Fibroblast of skin of right biceps (primary cell): Measurements from ENCODE around the gene RAB8A.

ENCODE experiments used
- DNase-seq: peaks from one replicate; pipeline ENCODE4 v3.0.0-alpha.2; 2013

Gene RAB8A

DNA sequence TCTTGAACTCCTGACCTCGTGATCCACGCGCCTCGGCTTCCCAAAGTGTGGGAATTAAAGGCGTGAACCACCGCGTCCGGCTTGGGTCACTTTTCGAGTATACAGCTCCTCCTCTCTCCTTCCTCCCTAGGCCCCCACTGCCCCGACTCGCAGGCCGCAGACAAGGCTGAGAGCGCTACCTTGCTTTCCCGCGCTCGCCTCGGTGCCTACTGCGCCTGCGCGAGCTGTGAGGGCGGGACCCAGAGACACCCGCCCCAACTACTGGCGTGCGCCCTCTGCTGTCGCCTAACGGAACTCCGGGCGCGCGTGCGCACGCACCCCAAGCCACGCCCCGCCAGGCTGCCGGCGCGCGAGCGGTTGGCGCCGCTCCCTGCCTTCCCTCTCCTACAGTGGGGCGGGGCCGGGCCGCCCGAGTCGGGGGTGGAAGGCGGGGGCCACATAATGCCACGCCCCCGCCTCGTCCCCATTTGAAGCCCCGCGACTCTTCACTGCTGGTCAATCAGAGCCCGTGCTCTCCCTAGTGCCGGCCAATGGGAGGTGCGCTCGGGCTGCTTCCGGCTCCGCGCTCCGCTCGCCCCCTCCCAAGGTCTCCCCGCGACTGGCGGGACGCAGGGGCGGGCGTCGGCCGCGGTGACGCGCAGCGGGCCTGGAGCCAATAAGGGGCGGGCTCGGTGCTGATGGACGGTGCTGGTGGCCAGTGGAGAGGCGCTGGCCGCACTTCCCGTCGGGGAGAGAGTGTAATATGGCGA, at the start of gene RAB8A:
RAB8A (plus strand) TSS at position 730 of the 749 bp plus-strand sequence; CDS start at position 743, 13 bp downstream.
- DNase-seq: peak; percentile 100

DNA sequence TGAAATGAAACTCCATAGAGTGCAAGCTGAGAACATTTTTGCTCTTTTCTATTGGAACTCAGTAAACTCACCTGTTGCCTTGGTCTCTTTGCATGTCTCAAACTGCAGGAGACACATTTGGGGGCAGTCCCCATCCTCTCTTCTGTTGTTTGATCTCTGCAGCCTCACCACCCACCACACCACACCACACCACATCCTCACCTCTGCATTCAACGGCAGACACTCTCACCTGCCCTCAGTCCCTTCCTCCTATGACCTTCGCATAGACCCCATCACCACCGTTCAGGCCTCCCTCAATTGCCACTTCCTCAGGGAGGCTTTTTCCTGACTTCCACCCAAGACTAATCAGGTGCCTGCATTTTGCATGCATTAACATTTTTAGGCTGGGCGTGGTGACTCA, 49.7 kb upstream of the RAB8A start:
- no peak for DNase-seq

DNA sequence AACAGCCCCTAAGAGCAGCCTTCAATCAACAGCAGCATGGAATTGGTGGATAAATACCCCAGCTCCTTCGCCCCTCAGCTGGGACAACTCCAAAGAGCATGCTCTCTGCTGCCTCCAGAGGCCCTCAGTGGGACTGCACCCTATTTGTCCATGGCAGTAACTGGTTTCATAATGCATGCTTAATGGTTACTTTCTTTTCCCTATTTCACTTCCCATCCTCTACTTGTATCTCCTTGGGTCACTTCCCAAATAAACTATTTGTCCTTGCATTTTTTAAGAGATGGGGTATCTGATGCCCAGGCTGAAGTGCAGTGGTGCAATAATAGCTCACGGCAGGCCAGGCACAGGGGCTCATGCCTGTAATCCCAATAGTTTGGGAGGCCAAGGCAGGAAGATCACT, 48.9 kb upstream of the RAB8A start:
- no peak for DNase-seq

DNA sequence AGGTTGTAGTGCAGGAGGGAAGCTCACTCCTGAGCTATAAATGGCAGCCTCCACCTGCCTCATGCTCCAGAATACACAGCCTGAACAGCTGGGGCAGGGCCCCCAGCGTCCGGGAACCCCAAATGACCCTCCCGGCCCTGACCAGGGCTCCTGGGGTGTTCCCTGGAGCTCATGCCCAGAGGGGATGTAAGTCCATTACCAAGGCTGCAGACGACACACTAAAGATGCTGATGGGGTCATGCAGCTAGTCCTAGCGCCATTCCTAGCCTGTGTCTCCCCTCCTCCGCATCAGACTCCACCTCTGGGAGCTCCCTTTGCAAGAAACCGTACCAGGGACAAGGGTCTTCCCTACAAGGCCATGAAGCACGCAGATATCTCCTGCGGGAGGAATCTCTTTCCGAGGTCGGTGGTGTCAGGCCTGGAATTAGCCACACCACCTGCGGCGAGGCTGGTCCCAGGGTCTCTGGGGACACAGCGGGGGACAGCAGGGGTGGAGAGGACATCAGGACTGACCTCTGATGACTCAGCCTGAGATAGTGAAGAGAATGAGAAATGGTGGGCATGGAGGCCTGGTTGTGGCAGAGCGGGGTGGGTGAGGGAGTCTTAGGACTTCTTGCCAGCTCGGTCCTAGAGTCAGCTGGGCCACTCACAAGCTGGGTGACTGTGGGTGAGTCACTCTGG, 47.3 kb upstream of the RAB8A start:
- DNase-seq: no peak

DNA sequence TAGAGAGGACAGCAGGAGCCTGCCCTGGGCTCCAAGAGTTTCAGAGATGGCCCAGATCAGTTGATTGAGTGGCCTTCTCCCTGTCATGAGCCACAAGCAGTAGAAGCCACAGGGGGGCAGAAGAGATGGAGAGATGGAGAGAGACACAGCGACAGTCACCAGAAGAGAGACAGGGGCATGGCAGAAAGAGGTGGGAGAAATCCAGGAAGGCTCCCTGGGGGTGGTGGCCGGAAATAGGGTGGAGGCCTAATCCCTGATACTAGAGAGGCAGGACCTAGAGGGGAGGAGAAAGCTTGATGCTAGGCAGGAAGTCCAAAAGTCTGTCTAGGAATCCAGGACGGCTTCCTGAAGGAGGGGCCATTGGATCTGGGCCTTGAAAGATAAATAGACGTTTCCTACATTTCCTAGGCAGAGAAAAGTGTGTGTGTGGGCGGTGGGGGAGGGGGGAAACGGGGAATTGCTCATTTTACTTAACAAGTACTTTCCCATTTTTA, 45.0 kb upstream of the RAB8A start:
- peak; percentile 82 for DNase-seq

DNA sequence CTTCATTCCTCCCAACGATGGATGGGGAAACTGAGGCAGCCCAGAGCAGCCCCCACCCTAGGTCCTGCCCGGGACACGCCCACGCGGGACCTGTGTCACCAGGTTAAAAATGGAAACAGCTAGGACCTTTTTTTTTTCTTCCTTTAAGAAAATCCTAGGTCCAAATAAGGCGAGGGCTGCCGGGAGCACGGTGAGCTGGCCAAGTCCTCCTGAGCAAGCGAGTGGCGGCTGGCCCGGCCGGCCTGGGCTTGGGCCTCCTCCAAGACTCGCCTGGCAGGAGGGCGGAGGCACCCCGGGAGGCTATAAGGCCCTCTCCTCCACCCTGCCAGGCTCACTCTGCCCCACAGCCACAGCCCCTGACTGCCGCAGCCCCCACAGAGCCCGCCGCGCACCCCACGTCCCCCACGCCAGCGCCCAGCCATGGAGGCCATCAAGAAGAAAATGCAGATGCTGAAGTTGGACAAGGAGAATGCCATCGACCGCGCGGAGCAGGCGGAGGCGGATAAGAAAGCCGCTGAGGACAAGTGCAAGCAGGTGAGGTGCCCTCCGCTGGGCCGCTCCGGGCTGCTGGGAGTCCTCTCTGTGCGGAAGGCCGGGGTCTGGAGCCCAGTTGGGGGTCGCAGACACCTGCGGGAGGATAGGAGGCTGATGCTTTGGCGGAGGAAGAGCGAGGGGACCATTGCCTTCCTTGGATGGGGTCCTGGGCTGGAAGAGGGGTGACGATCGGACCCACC, 44.3 kb upstream of the RAB8A start:
- peak; percentile 88 for DNase-seq

DNA sequence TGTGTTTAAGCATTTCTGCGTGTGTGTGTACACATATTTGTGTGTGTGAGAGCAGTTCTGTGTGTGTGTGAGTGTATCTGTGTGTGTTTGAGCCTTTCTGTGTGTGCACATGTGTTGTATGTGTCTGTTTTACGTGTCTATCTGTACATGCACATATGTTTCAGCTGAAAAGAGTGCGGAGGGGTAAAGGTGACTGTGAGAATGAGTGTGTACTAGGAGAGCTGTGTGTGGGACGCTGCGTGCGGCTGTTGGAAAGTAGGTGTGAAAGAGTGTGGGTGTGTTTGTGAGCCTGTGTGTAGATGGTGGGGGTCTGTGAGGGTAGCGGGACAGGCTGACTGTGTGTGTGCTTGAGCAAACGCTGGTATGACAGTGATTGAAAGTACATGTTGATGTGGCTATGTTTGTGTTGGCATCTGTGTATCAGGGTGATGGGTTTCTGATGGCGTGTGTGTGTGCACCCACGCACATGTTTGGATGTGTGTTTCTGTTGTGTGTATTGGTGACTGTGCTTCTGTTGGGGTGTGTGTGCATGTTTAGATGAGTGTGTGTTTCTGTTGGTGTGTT, 42.9 kb upstream of the RAB8A start:
- no peak for DNase-seq

DNA sequence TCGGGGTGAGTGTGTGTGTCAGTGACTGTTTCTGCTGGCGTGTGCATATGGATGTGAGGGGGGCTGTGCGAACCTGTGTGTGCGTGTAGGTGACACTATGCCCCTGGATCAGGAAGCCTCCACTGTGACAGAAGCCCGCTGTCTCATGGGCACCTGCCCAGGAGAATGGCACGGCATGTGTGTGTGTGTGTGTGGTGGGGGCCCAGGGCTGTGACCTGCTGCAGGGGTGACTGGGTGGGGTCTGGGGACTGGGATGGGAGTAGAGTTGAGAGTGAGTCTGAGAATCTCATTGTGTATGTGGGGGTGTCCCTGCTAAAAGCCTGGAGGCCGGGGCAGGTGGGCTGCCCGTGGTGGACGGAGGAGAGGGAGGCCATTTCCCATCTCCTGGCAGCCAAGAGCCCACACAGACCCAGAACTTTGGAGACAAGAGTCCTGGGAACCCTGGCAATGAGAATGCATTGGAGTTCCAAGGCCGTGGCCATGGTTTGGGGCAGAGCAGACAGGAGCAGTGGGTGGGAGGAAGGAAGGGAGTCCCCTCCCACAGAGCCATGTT, 41.8 kb upstream of the RAB8A start:
- no peak for DNase-seq

DNA sequence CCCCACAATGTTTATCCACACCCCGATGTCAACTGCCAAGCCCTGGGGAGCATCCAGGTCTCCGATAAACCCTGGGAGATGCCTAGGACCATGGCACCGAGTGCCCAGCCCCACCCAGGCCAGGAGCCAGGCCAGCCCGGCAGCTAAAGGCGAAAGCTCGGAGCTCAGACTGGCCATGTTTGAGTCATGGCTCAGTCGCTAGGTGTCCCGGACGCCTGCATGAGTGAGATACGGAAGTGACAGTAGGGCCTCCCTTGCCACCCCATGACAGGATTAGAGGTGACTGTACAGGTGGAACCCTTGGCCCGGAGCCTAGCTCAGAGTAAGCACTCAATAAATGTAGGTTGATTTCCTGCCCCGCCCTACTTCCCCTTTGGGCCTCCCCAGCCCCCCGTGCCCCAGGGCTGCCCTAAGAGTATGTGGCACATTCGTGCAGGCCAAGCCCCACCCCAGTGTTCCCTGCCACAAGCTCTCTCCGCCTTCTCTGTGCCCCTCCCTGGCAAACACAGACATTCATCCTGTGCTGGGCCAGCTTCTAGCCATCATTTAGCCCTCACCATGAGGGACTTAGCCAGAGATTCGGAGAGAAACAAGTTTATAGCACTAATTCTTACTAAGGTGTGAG, 41.2 kb upstream of the RAB8A start:
- DNase-seq: no peak

DNA sequence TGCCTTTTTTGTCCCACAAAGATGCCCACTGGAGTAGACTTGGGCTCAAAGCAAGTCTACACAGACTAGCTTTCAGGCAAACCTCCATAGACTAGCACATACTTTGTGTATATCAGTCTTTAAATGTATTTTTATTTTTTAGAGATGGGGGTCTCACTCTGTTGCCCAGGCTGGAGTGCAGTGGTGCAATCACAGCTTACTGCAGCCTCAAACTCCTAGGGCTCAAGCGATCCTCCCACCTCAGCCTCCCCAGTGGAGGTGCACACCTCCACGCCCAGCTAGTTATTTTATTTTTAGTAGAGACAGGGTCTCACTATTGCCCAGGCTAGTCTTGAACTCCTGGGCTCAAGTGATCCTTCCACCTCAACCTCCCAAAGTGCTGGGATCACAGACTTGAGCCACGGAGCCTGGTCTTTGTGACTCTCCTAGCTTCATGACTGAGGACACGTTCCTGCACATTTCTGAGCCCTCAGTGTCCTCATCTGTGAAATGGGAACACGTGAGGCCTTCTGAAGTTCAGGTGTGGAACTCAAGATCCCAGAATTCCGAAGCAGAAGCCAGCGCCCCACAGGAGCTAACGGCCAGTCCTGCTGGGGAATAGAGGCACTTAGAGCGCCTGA, 40.5 kb upstream of the RAB8A start:
- DNase-seq: no peak

DNA sequence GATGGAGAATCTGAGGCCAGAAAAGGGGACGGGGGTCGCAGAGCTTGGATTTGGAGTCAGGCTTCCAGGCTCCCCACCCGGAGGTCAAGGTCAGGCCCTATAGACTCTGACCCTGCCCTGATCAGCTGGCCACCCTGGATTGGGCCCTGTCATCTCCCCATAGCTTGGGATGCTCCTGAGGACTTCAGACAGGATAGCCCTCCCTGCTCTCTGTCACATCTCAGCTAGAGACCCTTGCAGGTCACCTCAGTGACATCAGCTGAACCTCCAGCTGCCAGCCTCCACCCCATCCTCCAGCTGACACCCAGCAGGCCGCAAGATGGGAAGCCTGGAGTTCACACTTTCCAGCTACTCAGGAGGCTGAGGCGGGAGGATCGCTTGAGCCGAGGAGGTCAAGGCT, 38.2 kb upstream of the RAB8A start:
- DNase-seq: no peak

DNA sequence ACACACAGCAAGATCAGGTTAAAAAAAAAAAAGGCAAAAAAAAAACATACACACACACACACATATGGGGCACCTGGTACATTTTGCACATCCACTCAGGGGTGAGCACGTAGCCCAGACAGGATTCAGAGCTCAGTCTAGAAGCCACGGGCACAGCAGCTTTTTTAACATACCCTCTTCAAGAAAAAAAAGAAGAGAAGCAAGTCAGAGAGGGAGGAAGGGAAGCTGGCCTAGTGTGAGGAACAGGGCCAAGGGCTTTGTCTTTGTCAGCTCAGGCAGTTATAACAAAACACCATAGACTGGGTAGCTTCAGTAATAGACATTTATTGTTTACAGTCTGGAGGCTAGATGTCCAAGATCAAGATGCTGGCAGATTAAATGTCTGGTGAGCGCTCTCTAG, 37.7 kb upstream of the RAB8A start:
- no peak for DNase-seq

DNA sequence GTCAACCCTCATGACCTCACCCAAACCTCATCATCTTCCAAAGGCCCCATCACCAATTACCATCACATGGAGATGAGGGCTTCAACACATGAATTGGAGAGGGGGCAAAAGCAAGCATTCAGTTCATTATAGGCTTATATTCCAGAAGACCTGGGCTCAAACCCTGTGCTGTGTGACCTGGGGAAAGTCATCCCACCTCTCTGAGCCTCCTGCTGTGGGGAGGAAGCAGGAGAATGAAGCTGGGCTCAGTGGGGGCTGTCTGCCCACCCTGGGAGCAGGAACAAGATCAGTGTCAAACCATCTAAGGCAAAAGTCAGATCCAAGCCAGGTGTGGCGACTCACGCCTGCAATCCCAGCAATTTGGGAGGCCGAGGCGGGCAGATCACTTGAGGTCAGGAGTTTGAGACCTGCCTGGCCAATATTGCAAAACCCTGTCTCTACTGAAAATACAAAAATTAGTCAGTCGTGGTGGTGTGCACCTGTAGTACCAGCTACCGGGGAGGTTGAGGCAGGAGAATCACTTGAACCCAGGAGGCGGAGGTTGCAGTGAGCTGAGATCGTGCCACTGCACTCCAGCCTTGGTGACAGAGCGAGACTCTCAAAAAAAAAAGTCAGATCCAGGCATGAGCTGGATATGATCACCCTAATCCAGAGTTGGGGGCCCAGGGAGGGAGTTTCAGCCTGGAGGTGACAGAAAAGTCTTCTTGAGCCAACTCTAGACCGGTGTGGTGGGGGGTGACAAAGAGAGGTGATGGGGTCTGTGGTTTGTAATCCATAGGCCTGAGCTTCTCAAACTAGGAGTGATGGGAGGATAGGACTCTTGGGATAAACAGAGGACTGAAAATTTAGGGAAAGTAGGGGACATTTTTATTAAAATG, 37.0 kb upstream of the RAB8A start:
- no peak for DNase-seq

DNA sequence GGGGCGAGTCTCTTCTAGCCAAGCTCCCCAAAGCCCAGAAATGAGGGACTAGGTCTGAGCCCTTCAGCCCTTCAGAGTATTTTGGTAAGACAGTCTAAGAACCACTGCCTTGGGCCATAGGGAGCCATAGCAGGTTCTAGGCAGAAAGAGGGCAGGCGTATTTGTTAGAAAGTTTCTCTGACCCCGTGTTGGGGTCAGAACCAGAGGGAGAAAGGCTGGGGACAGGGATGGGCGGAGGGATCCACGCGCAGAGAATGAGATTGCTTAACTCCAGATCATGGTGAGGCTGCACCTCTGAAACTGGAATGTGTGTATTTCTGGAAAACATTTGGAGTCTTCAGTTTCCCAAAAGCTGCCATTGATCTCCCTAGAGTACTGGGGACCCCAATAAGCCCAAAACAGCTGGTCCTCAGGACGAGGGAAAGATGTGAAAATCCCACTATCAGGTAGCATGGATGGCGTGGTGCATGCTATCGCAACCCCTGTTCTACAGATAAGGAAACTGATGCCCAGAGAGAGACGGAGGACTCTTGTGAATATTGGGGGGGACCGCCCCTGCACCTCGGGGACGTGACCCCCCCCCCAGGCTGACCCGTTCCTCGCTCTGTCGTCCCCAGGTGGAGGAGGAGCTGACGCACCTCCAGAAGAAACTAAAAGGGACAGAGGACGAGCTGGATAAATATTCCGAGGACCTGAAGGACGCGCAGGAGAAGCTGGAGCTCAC, 36.1 kb upstream of the RAB8A start:
- no peak for DNase-seq

DNA sequence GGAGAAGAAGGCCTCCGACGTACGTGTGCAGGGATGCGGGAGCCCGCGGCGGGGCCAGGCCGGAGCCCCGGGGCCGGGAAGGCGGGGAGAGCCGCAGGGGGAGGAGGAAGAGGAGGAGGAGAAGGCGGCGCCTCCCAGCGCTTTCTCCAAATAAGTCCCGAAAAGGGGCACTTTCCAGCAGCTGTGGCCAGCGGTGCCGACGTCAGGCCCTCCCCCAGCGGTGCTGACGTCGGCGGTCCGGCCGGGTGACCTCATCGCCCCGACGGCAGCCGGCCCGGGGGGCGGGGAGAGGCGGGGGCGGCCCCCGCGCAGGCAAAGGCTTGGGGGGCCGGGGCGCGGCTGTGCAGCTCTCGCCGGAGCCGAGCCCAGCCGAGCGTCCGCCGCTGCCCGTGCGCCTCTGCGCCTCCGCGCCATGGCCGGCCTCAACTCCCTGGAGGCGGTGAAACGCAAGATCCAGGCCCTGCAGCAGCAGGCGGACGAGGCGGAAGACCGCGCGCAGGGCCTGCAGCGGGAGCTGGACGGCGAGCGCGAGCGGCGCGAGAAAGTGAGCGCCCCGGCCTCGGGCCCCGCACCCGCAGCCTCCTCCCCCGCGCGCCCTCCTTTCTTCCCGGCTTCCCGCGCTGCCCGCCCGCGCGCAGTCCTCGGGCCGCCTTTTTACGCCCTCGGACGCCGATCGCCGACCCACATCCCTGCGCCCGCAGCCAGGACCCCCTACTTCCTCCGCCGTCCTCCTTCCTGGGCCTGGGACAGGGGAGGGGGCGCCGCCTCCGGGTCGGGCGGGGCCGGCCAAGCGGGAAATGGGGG, 35.3 kb upstream of the RAB8A start, which contains the start of gene TPM4:
TPM4 (plus strand) TSS at position 342 of the 804 bp plus-strand sequence; CDS start at position 413, 71 bp downstream.
- peak; percentile 98 for DNase-seq

DNA sequence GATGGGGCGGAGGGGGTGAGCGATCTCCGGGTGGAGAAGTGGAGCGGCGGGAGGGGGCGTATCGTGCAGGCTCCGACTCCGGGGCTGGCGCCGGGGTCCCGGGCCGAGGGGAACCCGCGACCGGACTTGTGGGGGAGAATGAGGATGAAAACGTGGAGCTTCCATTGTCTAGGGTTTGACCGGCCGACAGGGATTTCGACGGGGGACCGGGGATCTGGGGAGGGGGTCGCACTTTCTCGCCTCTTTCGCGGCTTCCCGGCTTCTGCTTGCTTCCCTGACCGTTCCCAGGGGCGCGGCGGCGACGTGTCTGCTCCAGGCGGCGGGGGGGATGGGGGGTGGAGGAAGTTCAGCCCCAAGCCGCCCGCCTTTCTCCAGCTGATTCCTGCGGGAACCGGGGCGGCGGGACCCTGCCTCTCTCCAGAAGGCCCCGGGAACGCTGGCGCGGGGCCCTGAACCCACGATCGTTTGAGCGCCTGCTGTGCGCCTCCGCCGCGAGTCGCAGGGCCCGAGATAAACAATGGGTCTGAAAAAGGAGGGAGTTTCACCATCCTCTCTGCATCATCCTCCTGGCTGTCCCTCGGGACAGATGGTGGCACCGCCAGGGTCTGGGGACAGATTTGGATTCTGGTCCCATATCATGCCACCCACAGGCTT, 34.6 kb upstream of the RAB8A start:
- peak; percentile 64 for DNase-seq

DNA sequence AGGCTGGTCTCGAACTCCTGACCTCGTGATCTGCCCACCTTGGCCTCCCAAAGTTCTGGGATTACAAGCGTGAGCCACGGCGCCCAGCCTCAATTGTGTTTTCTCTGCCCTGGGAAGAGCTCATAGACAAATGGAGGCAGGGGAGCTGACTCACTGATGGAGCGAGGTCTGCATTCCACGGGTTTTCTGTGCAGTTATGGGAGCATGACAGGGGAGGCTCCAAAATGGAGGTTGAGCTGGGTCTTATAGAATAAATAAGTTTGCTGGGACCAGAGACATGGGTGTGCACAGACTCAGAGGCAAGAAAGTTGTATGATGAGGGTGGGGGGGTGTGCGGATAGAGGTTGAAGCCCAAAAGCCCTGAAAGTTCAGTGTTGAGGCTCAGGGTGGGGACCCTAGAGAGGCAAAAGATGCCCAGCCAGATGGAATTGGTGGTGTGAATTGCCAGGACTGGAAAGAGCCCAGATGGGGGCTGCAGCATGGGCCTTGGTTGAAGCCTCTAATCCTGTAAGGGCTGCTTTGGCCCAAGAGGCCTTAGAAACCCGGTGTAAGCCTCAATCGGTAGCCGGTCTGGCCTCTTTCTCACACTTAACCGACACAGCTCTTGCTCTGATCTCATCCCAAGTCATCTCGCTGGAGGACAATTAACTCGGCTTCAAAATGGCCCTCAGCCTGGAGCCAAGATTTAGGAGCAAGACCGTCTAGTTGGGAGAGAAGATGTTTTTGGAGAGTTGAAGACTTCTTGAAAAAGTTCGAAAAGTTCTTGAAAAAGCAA, 33.5 kb upstream of the RAB8A start:
- peak; percentile 73 for DNase-seq
